ENCODE results near the gene TARS2.

DNA sequence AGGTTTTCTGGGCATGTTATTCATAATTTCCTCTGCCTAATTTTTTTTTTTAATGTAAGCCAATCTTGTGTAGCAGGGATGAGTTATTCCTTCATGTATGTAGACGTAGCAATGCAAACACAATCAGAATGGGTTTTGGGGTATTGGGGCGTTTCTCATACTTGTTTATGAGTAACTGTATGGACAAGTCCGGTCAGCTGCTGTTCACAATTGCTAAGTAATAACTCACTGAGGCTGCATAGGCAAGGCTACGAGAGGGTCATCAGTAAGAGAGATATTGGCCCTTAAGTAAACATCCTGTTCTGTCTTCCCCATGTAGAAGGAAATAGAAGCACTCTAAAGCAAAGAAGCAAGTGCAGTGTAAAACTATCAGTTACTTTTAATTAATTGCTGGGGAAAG is 9.5 kb upstream of the TARS2 start:
- no peak for TF ChIP-seq EZH2phosphoT487 (IDR thresholded peaks at IDR 0.05; ENCODE audit: insufficient read depth, low read depth)
- TF ChIP-seq EZH2 (IDR thresholded peaks at IDR 0.05; ENCODE audit: insufficient read depth, poor library complexity, severe bottlenecking) = no peak
